Stimulated activated CD8-positive, alpha-beta memory T cell treated with anti-CD3 and anti-CD28 coated beads, Interleukin-15, amount 100 ng/mL, for 48 hours (primary cell): ENCODE measurements around the gene DNTT.
"Not testable (repeated sequence)": the region's sequence is repeated elsewhere in the genome, so short reads cannot be mapped to it uniquely, and the experiment has no call there.

Source experiments
- DNase-seq, 2 donors: peaks; one replicate each; pipeline ENCODE4 v3.0.0-alpha.2; 2020; ENCODE audit warnings: low read depth in 2 of 2

Gene DNTT

GRCh38 chr10:96276426-96276825, 27.8 kb upstream of the DNTT start:
- DNase-seq: no peak

- no peak for DNase-seq
Measured at GRCh38 chr10:96276831-96277230, 27.4 kb upstream of the DNTT start.

- no peak for DNase-seq
Measured at GRCh38 chr10:96279191-96279641, 25.0 kb upstream of the DNTT start.

GRCh38 chr10:96280859-96281258, 23.4 kb upstream of the DNTT start:
- DNase-seq: no peak

GRCh38 chr10:96281444-96282029, 22.7 kb upstream of the DNTT start:
- no peak for DNase-seq

GRCh38 chr10:96283351-96283750, 20.9 kb upstream of the DNTT start:
- DNase-seq: no peak

- no peak for DNase-seq
Measured at GRCh38 chr10:96283756-96284155, 20.5 kb upstream of the DNTT start.

- DNase-seq: no peak
Measured at GRCh38 chr10:96285331-96285752, 18.9 kb upstream of the DNTT start.

- DNase-seq: no peak
Measured at GRCh38 chr10:96287392-96288105, 16.7 kb upstream of the DNTT start.

- DNase-seq: no peak
Measured at GRCh38 chr10:96288151-96288621, 16.0 kb upstream of the DNTT start.

GRCh38 chr10:96289218-96289910, 14.9 kb upstream of the DNTT start:
- DNase-seq: no peak

- DNase-seq: no peak
Measured at GRCh38 chr10:96290368-96291133, 13.7 kb upstream of the DNTT start.

GRCh38 chr10:96292971-96293920, 11.0 kb upstream of the DNTT start:
- DNase-seq: no peak

GRCh38 chr10:96295475-96295874, 8.8 kb upstream of the DNTT start:
- DNase-seq: no peak

- DNase-seq: no peak
Measured at GRCh38 chr10:96297486-96297885, 6.7 kb upstream of the DNTT start.

GRCh38 chr10:96298362-96298761, 5.9 kb upstream of the DNTT start:
- DNase-seq: no peak

- DNase-seq: no peak
Measured at GRCh38 chr10:96299383-96299782, 4.9 kb upstream of the DNTT start.

- DNase-seq: no peak
Measured at GRCh38 chr10:96301616-96302015, 2.6 kb upstream of the DNTT start.

- peak in 1 of 2 donors; percentile 3 for DNase-seq
Measured at GRCh38 chr10:96305019-96305418, 785 bp downstream of the DNTT start.

- DNase-seq: no peak
Measured at GRCh38 chr10:96306516-96306915, 2.3 kb downstream of the DNTT start.

GRCh38 chr10:96308854-96309253, 4.6 kb downstream of the DNTT start:
- not testable (repeated sequence) for DNase-seq
